Mucosa of stomach (tissue), 1 donor: ENCODE measurements around the gene GLIS1.

Source experiments
- H3K27me3 ChIP-seq: one replicate; pipeline ENCODE4 v1.7.0; 2013; ENCODE audit warnings: mild to moderate bottlenecking, low read length; ENCODE audit not compliant: control insufficient read depth, insufficient read depth
- H3K36me3 ChIP-seq: one replicate; pipeline ENCODE4 v1.7.0; 2013; ENCODE audit warnings: low read length; ENCODE audit not compliant: control insufficient read depth, insufficient read depth
- H3K4me1 ChIP-seq: one replicate; pipeline ENCODE4 v1.7.0; 2013; ENCODE audit warnings: mild to moderate bottlenecking, low read length; ENCODE audit not compliant: control insufficient read depth, insufficient read depth
- H3K4me3 ChIP-seq: one replicate; pipeline ENCODE4 v1.7.0; 2013; ENCODE audit warnings: low read length
- H3K9ac ChIP-seq: one replicate; pipeline ENCODE4 v1.7.0; 2013; ENCODE audit warnings: mild to moderate bottlenecking, low read length, moderate library complexity
- H3K9me3 ChIP-seq: one replicate; pipeline ENCODE4 v1.7.0; 2013; ENCODE audit warnings: mild to moderate bottlenecking, low read length, moderate library complexity; ENCODE audit not compliant: control insufficient read depth
- donor health status: Pancreatic carcinoma.

The GLIS1 gene

DNA sequence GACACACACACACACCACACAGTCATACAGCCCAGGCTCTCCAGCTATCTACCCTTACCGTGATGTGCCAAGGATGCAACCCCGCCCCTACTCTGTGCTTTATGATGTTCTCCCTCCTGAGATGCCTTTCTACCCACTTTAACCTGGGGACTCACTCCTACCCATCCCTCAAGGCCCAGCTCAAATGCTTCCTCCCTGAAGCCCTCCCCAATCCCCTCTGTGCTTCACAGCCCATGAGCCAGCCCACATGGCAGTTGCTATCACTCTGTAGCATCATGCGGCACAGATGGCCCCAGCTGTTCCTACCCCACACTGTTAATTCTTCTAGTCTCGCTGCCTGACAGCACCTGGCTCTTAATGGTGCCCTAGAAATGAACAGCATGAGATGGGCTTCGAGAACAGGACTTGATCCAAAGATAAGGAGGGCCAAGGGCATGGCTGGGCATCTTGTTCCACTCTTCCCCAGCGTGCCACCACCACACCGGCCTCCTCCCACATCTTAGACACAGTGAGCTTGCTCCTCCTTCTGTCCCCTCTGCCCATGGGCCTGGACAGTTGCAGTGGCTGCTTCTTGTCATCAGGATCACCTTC is 109.8 kb downstream of the GLIS1 start:
- no peak overlapping the region for H3K4me3 ChIP-seq
- H3K9me3 ChIP-seq, result no peaks in the 10 kb centered on the region
- H3K27me3 ChIP-seq, result no peaks in the 10 kb centered on the region
- H3K4me1 ChIP-seq, result no peaks in the 10 kb centered on the region
- H3K36me3 ChIP-seq, result no peaks in the 10 kb centered on the region
- H3K9ac ChIP-seq, result no peak overlapping the region

DNA sequence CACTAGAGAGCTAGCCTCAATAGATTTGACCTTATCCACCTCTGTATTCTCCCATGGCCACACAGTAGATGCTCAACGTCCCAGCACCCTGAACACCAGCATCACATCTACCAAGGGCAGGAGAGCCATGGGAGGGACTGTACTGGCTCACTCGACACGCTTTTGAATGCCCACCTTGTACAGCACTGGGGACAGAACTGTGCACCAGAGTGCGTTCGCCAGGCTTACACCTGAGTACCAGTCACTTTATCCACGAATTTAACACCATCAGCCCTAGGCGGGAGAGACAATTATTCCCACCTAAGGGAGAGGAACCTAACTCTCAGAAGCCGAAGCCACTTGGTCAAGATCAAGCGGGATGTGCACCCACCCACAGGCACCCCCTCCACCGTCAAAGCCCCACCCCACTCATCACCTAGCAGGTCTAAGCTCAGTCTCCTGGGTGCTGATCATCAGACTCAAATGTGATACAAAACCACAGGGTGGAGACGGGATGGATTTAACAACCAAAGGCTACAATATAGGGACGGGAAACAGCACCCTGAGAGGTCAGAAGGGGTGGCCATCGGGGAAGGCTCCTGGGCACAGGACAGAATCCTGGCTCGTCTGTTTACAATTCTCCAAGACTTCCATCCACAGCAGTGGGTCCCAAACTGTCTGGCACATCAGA is 110.5 kb downstream of the GLIS1 start:
- Histone ChIP-seq H3K9me3 (no peaks in the 10 kb centered on the region), H3K27me3 (no peaks in the 10 kb centered on the region), H3K36me3 (no peaks in the 10 kb centered on the region), H3K4me3 (no peak overlapping the region), H3K9ac (no peak overlapping the region), H3K4me1 (no peaks in the 10 kb centered on the region)

DNA sequence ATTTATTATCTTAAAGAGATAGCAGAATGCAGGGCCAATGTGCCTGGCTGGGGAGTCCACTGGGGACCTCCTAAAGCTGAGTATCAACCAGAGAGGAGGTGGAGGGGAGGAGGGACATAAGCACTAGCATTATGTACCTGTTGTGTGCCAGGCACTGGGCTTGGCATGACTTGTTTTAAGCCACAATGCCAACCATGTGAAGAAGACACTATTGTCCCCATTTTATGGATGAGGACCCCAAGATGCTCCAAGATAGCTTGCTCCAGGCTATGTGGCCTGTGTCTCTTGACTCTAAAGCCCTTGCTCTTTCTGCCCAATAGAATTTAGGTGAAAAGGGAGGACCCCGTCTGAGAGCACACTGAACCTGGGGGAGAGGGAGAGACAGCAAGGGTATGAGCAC is 111.3 kb downstream of the GLIS1 start:
- no peak overlapping the region for H3K4me3 ChIP-seq
- no peaks in the 10 kb centered on the region for H3K27me3 ChIP-seq
- H3K36me3 ChIP-seq, result no peaks in the 10 kb centered on the region
- no peaks in the 10 kb centered on the region for H3K4me1 ChIP-seq
- no peak overlapping the region for H3K9ac ChIP-seq
- H3K9me3 ChIP-seq, result no peaks in the 10 kb centered on the region

DNA sequence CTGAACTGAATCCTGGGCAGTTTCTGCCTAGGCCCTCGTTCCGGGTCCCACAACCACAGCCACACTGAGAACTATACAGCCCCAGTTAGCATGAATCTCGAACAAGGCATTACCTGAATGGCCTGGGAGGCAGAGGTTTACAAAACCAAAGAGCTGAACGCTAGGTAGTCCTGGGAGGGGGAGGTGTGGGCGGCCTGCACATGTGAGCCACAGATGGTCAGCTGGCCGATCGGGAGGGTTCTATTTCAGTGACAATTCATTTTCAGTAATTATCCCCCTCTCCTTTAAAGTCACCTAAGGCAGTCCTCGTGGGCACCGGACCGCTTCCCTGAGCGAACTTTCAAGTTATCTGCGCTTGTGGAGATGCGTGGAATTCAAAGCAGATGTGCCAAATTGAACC is 111.9 kb downstream of the GLIS1 start:
- H3K36me3 ChIP-seq, result no peaks in the 10 kb centered on the region
- no peak overlapping the region for H3K4me3 ChIP-seq
- H3K9me3 ChIP-seq, result no peaks in the 10 kb centered on the region
- no peaks in the 10 kb centered on the region for H3K27me3 ChIP-seq
- no peak overlapping the region for H3K9ac ChIP-seq
- H3K4me1 ChIP-seq, result no peaks in the 10 kb centered on the region

DNA sequence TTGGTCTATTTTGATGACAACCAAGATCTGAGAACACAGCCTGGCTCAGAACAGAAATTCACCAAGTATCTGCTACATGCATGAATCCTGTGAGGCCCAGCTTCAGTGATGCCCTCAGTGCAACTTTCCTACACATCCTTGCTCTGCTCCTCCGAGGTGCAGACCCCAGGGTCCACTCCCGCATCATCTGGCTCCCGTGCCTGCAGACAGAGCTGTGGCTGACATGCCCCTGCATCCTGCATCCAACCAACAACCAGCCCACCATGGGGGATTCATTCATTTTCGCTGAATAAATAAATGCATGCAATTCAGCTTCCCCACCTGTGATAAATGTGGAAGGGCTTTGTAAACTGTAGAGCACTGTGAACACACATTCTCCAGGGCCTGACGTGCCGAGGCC is 112.3 kb downstream of the GLIS1 start:
- no peaks in the 10 kb centered on the region for H3K27me3 ChIP-seq

DNA sequence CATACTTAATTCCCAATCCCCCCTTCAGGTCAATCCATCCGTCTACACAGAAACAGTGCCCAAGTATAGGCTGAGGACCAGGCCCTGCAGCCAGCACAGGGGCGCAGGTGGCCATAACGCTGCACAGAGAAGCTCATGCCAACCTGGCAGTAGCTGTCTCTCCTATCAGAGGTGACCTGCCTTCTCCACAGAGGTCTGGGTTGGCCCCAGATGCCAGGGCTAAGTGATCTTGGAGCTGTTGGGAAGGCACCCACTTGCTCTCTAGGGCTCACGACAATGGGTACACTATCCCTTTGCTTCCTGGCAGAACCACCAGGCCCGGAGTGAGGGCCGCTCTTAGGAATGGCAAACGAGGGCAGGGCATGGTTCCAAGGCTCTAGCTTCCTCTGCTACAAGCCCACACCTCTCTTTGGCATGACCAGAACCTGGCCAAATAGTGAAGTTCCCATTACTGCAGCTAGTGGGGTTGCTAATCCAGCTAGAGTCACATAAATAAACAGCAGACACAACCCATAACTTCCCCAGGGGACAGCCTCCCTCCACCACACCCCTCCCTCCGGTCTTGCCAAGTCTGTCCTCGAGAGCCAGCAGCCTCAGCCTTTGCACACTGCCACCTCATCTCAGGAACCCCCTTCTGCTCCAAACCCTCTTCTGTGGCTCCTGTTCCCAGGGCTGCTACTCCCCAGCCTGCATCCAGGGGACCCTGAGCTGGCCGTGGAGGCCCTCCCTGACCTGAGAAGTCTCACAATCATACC is 113.0 kb downstream of the GLIS1 start:
- Histone ChIP-seq H3K9ac (no peak overlapping the region), H3K9me3 (no peaks in the 10 kb centered on the region), H3K36me3 (no peaks in the 10 kb centered on the region), H3K4me1 (no peaks in the 10 kb centered on the region), H3K27me3 (no peaks in the 10 kb centered on the region), H3K4me3 (no peak overlapping the region)

More for the DNA sequence above, 112.3 kb downstream of the GLIS1 start:
- Histone ChIP-seq H3K9me3 (no peaks in the 10 kb centered on the region), H3K36me3 (no peaks in the 10 kb centered on the region), H3K4me3 (no peak overlapping the region), H3K9ac (no peak overlapping the region), H3K4me1 (no peaks in the 10 kb centered on the region)

DNA sequence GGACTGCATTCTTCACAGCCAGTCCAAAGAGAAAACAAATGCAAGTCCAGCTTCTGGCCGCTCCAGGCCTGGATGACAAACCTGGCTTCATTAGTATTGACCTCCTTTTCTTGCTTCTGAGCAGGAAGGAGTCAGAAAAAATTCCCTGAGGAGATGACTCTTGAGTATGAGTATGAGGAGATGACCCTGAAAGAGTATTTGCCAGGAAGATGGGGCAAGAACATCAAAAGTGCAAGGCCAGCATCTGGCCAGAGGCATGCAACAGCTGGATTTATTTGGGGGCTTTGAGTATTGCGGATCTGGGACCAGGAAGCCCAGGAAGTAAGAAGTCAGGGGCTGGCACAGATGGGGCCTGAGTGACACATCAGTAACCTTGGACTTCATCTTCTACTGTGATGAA is 113.9 kb downstream of the GLIS1 start:
- H3K4me1 ChIP-seq, result no peaks in the 10 kb centered on the region
- H3K9ac ChIP-seq, result no peak overlapping the region
- H3K27me3 ChIP-seq, result no peaks in the 10 kb centered on the region
- no peaks in the 10 kb centered on the region for H3K36me3 ChIP-seq
- no peaks in the 10 kb centered on the region for H3K9me3 ChIP-seq
- no peak overlapping the region for H3K4me3 ChIP-seq

DNA sequence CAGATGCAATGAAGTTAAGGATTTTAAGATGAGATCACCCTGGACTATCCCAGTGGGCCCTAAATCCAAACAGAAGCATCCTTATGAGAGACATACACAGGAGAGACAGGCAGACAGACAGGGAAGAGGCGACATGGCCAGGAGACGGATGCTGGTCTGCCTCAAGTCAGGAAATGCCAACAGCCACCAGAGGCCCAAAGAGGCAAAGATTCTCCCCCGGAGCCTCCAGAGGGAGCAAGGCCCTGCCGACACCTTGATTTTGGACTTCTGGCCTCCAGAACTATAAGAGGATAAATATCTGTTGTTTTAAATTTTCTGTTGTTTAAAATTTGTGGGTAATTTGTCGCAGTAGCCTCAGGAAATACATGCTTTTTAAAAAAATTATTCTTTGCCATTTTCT is 116.4 kb downstream of the GLIS1 start:
- Histone ChIP-seq H3K9ac (no peak overlapping the region), H3K36me3 (no peaks in the 10 kb centered on the region), H3K4me3 (no peak overlapping the region), H3K4me1 (no peaks in the 10 kb centered on the region), H3K27me3 (no peaks in the 10 kb centered on the region), H3K9me3 (no peaks in the 10 kb centered on the region)

DNA sequence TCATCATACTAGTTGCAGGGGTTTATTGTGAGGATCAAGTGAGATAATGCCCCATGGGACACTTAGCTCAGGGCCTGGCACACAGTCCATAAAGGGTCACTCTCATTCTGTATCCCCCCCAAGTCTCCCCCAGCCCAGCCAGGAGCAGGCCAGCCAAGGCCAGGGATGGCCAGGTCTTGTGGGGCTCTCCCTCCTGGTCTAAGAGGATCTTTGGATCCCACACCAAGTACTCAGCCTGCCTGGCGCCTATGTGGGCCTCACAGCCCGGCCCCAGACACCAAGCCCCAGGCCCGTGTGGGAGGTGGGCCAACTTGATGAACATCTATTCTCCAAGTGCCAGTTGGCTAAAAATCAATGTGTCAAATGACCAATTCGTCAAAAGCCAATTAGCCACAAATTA is 117.8 kb downstream of the GLIS1 start:
- Histone ChIP-seq H3K9ac (no peak overlapping the region), H3K27me3 (no peaks in the 10 kb centered on the region), H3K4me3 (no peak overlapping the region)

DNA sequence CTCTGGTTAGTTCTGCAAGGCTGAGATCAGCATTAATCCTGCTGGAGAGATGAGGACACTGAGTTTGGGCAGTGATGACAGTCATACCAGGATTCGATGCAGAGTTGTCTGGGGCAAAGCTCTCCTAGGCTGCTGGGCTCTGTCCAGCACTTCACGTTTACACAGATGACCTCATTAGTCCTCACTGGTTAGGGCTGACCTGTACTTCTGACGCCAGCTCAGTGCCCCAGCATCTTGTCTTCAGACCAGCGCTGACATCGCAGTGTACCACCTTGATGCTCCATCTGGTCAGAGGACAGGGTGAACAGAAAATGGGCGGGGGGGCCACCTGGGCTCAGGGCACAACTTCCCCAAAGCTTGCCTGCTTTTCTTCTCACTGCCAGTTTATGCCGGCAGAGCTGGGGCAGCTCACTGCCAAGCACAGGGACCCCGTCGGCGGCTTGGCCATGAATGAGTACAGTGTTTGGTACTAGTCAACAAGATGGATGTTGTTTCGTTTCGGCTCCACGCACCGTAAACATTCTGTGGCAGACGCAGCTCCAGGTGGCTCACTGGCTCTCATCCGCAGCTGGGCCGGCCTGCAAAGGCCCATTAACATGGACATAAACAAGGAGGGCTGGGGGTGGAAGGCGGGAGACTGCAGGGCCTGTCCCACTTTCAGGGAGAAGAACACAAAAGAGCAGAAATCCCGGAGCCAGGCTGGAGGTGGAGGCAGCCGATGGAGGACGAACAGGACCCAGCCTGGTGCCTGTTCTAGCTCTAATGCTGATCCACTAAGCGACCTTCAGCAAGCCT is 118.7 kb downstream of the GLIS1 start:
- H3K27me3 ChIP-seq, result no peaks in the 10 kb centered on the region
- H3K4me3 ChIP-seq, result no peak overlapping the region
- no peaks in the 10 kb centered on the region for H3K36me3 ChIP-seq
- H3K9me3 ChIP-seq, result no peaks in the 10 kb centered on the region
- H3K4me1 ChIP-seq, result no peaks in the 10 kb centered on the region
- H3K9ac ChIP-seq, result no peak overlapping the region

More for the DNA sequence above, 117.8 kb downstream of the GLIS1 start:
- Histone ChIP-seq H3K4me1 (no peaks in the 10 kb centered on the region), H3K36me3 (no peaks in the 10 kb centered on the region), H3K9me3 (no peaks in the 10 kb centered on the region)

DNA sequence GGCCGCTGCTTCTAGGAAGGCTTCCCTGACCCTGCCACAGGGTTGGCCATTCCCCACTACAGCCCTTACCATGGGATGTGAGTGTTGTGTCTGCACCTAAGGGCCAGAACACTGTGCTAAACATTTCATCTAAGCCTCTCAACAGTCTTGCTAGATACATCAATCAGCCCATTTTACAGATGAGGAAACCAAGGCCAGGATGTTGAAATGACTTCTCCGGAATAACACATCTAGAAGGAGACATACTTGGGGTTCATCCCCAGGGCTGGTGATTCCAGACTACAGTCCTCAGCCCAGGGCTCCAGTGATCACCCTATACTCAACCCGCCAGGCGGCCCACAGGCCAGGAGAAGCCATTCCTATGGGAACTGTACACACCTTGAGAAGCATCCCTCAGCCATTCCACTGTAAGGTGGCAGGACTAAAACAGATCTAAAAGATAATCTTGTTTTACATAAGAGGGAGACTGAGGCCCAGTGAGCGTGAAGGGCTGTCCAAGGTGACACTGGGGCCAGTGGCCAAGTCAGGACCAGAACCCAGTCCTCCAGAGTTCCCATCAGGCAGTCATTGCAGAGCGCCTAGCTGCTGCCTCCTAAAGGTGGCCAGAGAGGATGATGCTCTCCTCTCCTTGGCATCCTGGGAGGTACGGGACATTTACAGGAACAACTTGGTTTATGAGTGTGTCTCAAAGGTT is 119.5 kb downstream of the GLIS1 start:
- Histone ChIP-seq H3K9ac (no peak overlapping the region), H3K4me1 (no peaks in the 10 kb centered on the region), H3K9me3 (no peaks in the 10 kb centered on the region)

More for the DNA sequence above, 119.5 kb downstream of the GLIS1 start:
- no peak overlapping the region for H3K4me3 ChIP-seq
- no peaks in the 10 kb centered on the region for H3K36me3 ChIP-seq
- no peaks in the 10 kb centered on the region for H3K27me3 ChIP-seq
